HCT116 (cell line): ENCODE measurements around the gene HOXB7. TPM values are rescaled to one million over a fixed set of nuclear protein-coding genes. Genes with fewer than 3 reads are reported as not detected.

Source experiments
- ATAC-seq: fragments of 200-7000 bp; cut with Tn5 transposase; 2 replicates; pipeline ENCODE4 v1.9.1; 2020; ENCODE audit warnings: mild to moderate bottlenecking, moderate library complexity
- BruUV-seq: library from RNA; stranded (reverse); fragments of 400-500 nt; replicated peaks from 2 replicates; lab custom pipeline; 2021; lab: Mats Ljungman, UMichigan
- CTCF ChIA-PET: fragments of 300-600 bp; sonication (Branson Sonifier 250); formaldehyde crosslinking; loops from one replicate; lab custom pipeline; 2021; ENCODE audit warnings: antibody characterized with exemption; lab: Charles Lee
- POLR2A ChIA-PET: fragments of 300-600, 350-600 bp; sonication (Branson Sonifier 250); formaldehyde crosslinking; loops from one replicate; lab custom pipeline; 2021; ENCODE audit warnings: antibody characterized with exemption; lab: Charles Lee
- RAD21 ChIA-PET, 2 experiments: fragments of 300-600 bp; sonication (Branson Sonifier 250); formaldehyde crosslinking; loops; one replicate each; lab custom pipeline; 2023; ENCODE audit warnings: low total read pairs in 2 of 2; ENCODE audit not compliant: uncharacterized antibody in 2 of 2, unreplicated experiment in 2 of 2, low non-redundant PET in 1 of 2; lab: Charles Lee
- DNase-seq: peaks from one replicate; pipeline ENCODE4 v3.0.0-alpha.2; 2010; ENCODE audit warnings: low read depth, low spot score
- H2AFZ ChIP-seq: fragments of 200-600 bp; shearing (Covaris generic), sonication (generic); 2 replicates; pipeline ENCODE4 v1.6.1; 2017; ENCODE audit warnings: low read depth, mixed run types, mixed read lengths, antibody characterized with exemption, low read length; ENCODE audit not compliant: poor library complexity, severe bottlenecking
- H3K27ac ChIP-seq: 2 replicates; pipeline ENCODE4 v1.5.1; 2012; ENCODE audit warnings: low read depth, low read length
- H3K27me3 ChIP-seq: fragments of 200-600 bp; sonication (generic); 2 replicates; pipeline ENCODE4 v1.6.1; 2016; ENCODE audit warnings: mixed run types, low read length, mixed read lengths; ENCODE audit not compliant: insufficient read depth
- H3K36me3 ChIP-seq, 2 experiments: fragments of 200-500 bp in 1 of 2; fragments of 200-600 bp in 1 of 2; sonication (Bioruptor generic) in 1 of 2; sonication (generic) in 1 of 2; 2 replicates each; pipeline versions ENCODE4 v1.5.1 to v1.6.1; 2014 to 2016; ENCODE audit warnings: low read length in 2 of 2, inconsistent platforms in 1 of 2, mixed read lengths in 1 of 2, mixed run types in 1 of 2; ENCODE audit not compliant: insufficient read depth in 2 of 2, control insufficient read depth in 1 of 2
- H3K4me1 ChIP-seq, 2 experiments: fragments of 200-600 bp in 1 of 2; sonication (generic) in 1 of 2; 2 replicates each; pipeline versions ENCODE4 v1.5.1 to v1.6.1; 2012 to 2017; ENCODE audit warnings: low read length in 2 of 2, inconsistent platforms in 1 of 2, mild to moderate bottlenecking in 1 of 2, mixed read lengths in 1 of 2, mixed run types in 1 of 2, moderate library complexity in 1 of 2; ENCODE audit not compliant: insufficient read depth in 2 of 2, control insufficient read depth in 1 of 2
- H3K4me2 ChIP-seq: fragments of 200-600 bp; sonication (generic); 2 replicates; pipeline ENCODE4 v1.6.1; 2017; ENCODE audit warnings: mixed run types, low read length, mixed read lengths
- H3K4me3 ChIP-seq, 2 experiments: fragments of 200-600 bp in 1 of 2; sonication (generic) in 1 of 2; replicated peaks in 1 of 2; 2 replicates each; pipeline ENCODE4 v1.5.1; 2011 to 2016; ENCODE audit warnings: low read length in 2 of 2, control low read depth in 1 of 2, low read depth in 1 of 2, mild to moderate bottlenecking in 1 of 2, mixed read lengths in 1 of 2, mixed run types in 1 of 2
- H3K79me2 ChIP-seq: fragments of 200-600 bp; sonication (generic); 2 replicates; pipeline ENCODE4 v1.6.1; 2017; ENCODE audit warnings: mild to moderate bottlenecking, mixed run types, low read length, moderate library complexity, mixed read lengths; ENCODE audit not compliant: insufficient read depth
- H3K9ac ChIP-seq: fragments of 200-600 bp; sonication (generic); 2 replicates; pipeline ENCODE4 v1.6.1; 2016; ENCODE audit warnings: low read length, mixed read lengths
- H3K9me2 ChIP-seq: fragments of 200-600 bp; sonication (generic), shearing (Covaris generic); 2 replicates; pipeline ENCODE4 v1.6.1; 2017; ENCODE audit warnings: mixed run types, mild to moderate bottlenecking, moderate library complexity; ENCODE audit not compliant: insufficient read depth
- H3K9me3 ChIP-seq, 2 experiments: fragments of 200-500 bp in 1 of 2; fragments of 200-600 bp in 1 of 2; sonication (Bioruptor generic) in 1 of 2; sonication (generic) in 1 of 2; 2 replicates each; pipeline ENCODE4 v1.6.1; 2014 to 2017; ENCODE audit warnings: low read length in 2 of 2, mixed read lengths in 2 of 2, inconsistent platforms in 1 of 2, low read depth in 1 of 2, mild to moderate bottlenecking in 1 of 2, mixed run types in 1 of 2, moderate library complexity in 1 of 2; ENCODE audit not compliant: control insufficient read depth in 1 of 2, insufficient read depth in 1 of 2
- H4K20me1 ChIP-seq: fragments of 200-600 bp; sonication (generic), shearing (Covaris generic); 2 replicates; pipeline ENCODE4 v1.6.1; 2017; ENCODE audit warnings: mixed run types, mild to moderate bottlenecking, moderate library complexity; ENCODE audit not compliant: insufficient read depth
- CEBPB ChIP-seq: IDR thresholded peaks from 2 replicates; pipeline ENCODE4 v1.6.1; 2012; ENCODE audit warnings: low read depth
- CTCF ChIP-seq, 3 experiments: fragments of 200-600 bp in 1 of 3; sonication (generic) in 1 of 3; IDR thresholded peaks in 2 of 3; conservative IDR thresholded peaks in 1 of 3; 2 replicates each; pipeline ENCODE4 v1.5.1; 2012 to 2017; ENCODE audit warnings: low read depth in 2 of 3, low read length in 2 of 3, antibody characterized with exemption in 1 of 3, borderline replicate concordance in 1 of 3, control low read depth in 1 of 3, mild to moderate bottlenecking in 1 of 3, mixed read lengths in 1 of 3, mixed run types in 1 of 3, moderate library complexity in 1 of 3; ENCODE audit not compliant: insufficient read depth in 1 of 3
- EGR1 ChIP-seq: IDR thresholded peaks from 2 replicates; pipeline ENCODE4 v1.6.1; 2012; ENCODE audit warnings: low read depth
- ELF1 ChIP-seq: IDR thresholded peaks from 2 replicates; pipeline ENCODE4 v1.6.1; 2012; ENCODE audit warnings: low read depth, borderline replicate concordance
- MAX ChIP-seq: IDR thresholded peaks from 2 replicates; pipeline ENCODE4 v1.6.1; 2012
- POLR2A ChIP-seq: IDR thresholded peaks from 2 replicates; pipeline ENCODE4 v1.7.0; 2011; ENCODE audit warnings: borderline replicate concordance; ENCODE audit not compliant: insufficient read depth, insufficient read length; ENCODE audit errors: extremely low read depth
- POLR2AphosphoS5 ChIP-seq: IDR thresholded peaks from 2 replicates; pipeline ENCODE4 v1.6.1; 2011; ENCODE audit warnings: mild to moderate bottlenecking, low read depth, low read length, moderate library complexity
- RAD21 ChIP-seq: IDR thresholded peaks from 2 replicates; pipeline ENCODE4 v1.6.1; 2012; ENCODE audit warnings: low read depth, mild to moderate bottlenecking
- SIN3A ChIP-seq: IDR thresholded peaks from 2 replicates; pipeline ENCODE4 v1.6.1; 2012; ENCODE audit warnings: low read depth
- SRF ChIP-seq: IDR thresholded peaks from 2 replicates; pipeline ENCODE4 v1.6.1; 2012; ENCODE audit warnings: low read depth
- YY1 ChIP-seq: IDR thresholded peaks from 2 replicates; pipeline ENCODE4 v1.6.1; 2011; ENCODE audit warnings: low read length, low read depth, moderate library complexity, mild to moderate bottlenecking; ENCODE audit not compliant: insufficient replicate concordance; ENCODE audit errors: extremely low read depth
- ZBTB33 ChIP-seq: IDR thresholded peaks from 2 replicates; pipeline ENCODE4 v1.6.1; 2011; ENCODE audit warnings: mild to moderate bottlenecking, low read length, moderate library complexity; ENCODE audit not compliant: insufficient replicate concordance; ENCODE audit errors: extremely low read depth
- ZNF274 ChIP-seq: fragments of 200-500 bp; sonication (Bioruptor generic); IDR thresholded peaks from 2 replicates; pipeline ENCODE4 v1.6.1; 2014; ENCODE audit warnings: mild to moderate bottlenecking, low read depth, low read length, inconsistent platforms
- intact Hi-C: fragments of 100-400 bp; cut with micrococcal nuclease; formaldehyde crosslinking; loops from 2 replicates; pipeline ENCODE4 v1.10.0; 2022
- total RNA-seq: library from RNA; stranded (reverse); gene quantifications from one replicate; pipeline ENCODE4 v1.2.1, GENCODE V29; 2021; ENCODE audit not compliant: unreplicated experiment

Gene HOXB7
- total RNA-seq, 1 experiment from 2014 or later = 33.6 TPM

GRCh38 chr17:48605409-48605919 is 5.4 kb downstream of the HOXB7 start:
- POLR2A ChIA-PET = interaction anchor here (1.3 to 1.6 kb wide), 2 partner anchors 9 to 557 kb away, joined by 3 to 4 read pairs; partner anchors contain the start of gene NFE2L1
- TF ChIP-seq POLR2A (no peak), ZNF274 (no peak), ELF1 (no peak), RAD21 (no peak), SIN3A (no peak), YY1 (no peak)
- DNase-seq (no peak), ATAC-seq (peak; percentile 10; the same call in 1 of the 2 replicates)
- peak overlapping the region; percentile 82 for H3K4me2 ChIP-seq
- H3K27ac ChIP-seq = peak overlapping the region; percentile 94
- intact Hi-C loops = no loop called here
- H3K36me3 ChIP-seq = peaks cover 0 to 3% of the 10 kb centered on the region in 2 experiments; a peak in 1 of 4 replicates
- H3K27me3 ChIP-seq = no peaks in the 10 kb centered on the region
- peaks cover 4% of the 10 kb centered on the region; the same call in 1 of the 2 replicates for H4K20me1 ChIP-seq
- CTCF ChIA-PET = no interaction called here
- H2AFZ ChIP-seq = peak overlapping the region; percentile 86
- peak overlapping the region; percentile 83 for H3K9ac ChIP-seq
- peaks cover 39 to 64% of the 10 kb centered on the region in 2 experiments for H3K4me1 ChIP-seq
- RAD21 ChIA-PET = interaction anchor here in 1 of 2 experiments (0.7 kb wide), 1 partner anchor 13 kb away, joined by 3 read pairs; no protein-coding TSS in a partner anchor
- H3K4me3 ChIP-seq = peak overlapping the region; percentile 78 to 87
- no TSS peak for BruUV-seq
- no peaks in the 10 kb centered on the region for H3K9me3 ChIP-seq
- no peaks in the 10 kb centered on the region for H3K9me2 ChIP-seq
- H3K79me2 ChIP-seq = peaks cover 75% of the 10 kb centered on the region

GRCh38 chr17:48604770-48605329 is 6.0 kb downstream of the HOXB7 start, which contains the start of gene HOXB6:
HOXB6 (minus strand) TSS chr17:48604986; CDS start chr17:48598150, 6,836 bp downstream.
- CTCF ChIA-PET = interaction anchor here (0.8 to 1.2 kb wide), 2 partner anchors 67 to 344 kb away, joined by 5 to 6 read pairs; no protein-coding TSS in a partner anchor
- peak within 1 kb of the TSS; percentile 78 to 87 for H3K4me3 ChIP-seq
- BruUV-seq = TSS peak; percentile 73
- H3K27me3 ChIP-seq = no peaks in the 10 kb centered on the region
- RAD21 ChIA-PET = interaction anchor here (0.7 kb wide), 2 partner anchors 14 to 389 kb away, joined by 3 to 7 read pairs; no protein-coding TSS in a partner anchor
- DNase-seq (no peak), ATAC-seq (peak; percentile 35)
- peak; percentile 86 for TF ChIP-seq POLR2A
- no peak for TF ChIP-seq MAX
- TF ChIP-seq ZBTB33 = peak; percentile 1
- TF ChIP-seq SRF = no peak
- no peak for TF ChIP-seq EGR1
- TF ChIP-seq CTCF (IDR thresholded peaks at IDR 0.05 in 2 of 3, conservative IDR thresholded peaks at IDR 0.05 in 1 of 3; ENCODE audit: borderline replicate concordance in 1 of 3, insufficient read depth in 1 of 3, low read depth in 2 of 3, low read length in 2 of 3) = 0 out of 6 replicates have a peak, but pooled peaks of 2 of the 3 experiments have one; percentile 8 to 9
- peak; percentile 71 for TF ChIP-seq YY1
- no peak for TF ChIP-seq ZNF274
- TF ChIP-seq POLR2AphosphoS5 = peak; percentile 98
- no peak for TF ChIP-seq CEBPB
- peaks cover 4% of the 10 kb centered on the region; the same call in 1 of the 2 replicates for H4K20me1 ChIP-seq
- POLR2A ChIA-PET = interaction anchor here (0.5 to 1.6 kb wide), 5 partner anchors 9 to 556 kb away, joined by 3 to 6 read pairs (median 4); partner anchors contain the start of gene NFE2L1
- no peaks in the 10 kb centered on the region for H3K9me2 ChIP-seq
- peak within 1 kb of the TSS; percentile 83 for H3K9ac ChIP-seq
- peaks cover 45 to 69% of the 10 kb centered on the region in 2 experiments for H3K4me1 ChIP-seq
- peaks cover 75% of the 10 kb centered on the region for H3K79me2 ChIP-seq
- peaks cover 0 to 4% of the 10 kb centered on the region in 2 experiments; a peak in 1 of 4 replicates for H3K36me3 ChIP-seq
- H2AFZ ChIP-seq = peak within 1 kb of the TSS; percentile 86
- peak within 1 kb of the TSS; percentile 94 for H3K27ac ChIP-seq
- peak within 1 kb of the TSS; percentile 82 for H3K4me2 ChIP-seq
- intact Hi-C loops = no loop called here
- H3K9me3 ChIP-seq = no peaks in the 10 kb centered on the region
